Measurements from ENCODE around the gene PKDREJ.

DNA sequence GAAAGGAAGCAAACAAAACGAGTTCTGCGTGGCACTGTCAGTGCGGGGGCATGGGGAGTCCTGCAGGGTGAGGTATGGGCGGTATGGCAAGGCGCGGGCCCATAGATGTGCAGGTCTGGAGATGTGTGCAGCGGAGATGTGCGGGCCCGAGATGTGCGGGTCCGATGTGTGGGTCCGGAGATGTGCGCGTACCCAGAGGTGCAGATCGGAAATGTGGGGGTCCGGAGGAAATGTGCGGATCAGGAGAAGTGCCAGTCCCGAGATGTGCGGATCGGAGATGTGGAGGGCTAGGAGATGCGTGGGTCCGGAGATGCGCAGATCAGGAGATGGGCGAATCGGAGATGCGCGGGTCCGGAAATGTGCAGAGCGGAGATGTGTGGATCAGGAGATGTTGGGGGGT lies 49.0 kb downstream of the PKDREJ start:
- no peak for TF ChIP-seq POLR2A (IDR thresholded peaks at IDR 0.05)
- TF ChIP-seq, protein P1, sequence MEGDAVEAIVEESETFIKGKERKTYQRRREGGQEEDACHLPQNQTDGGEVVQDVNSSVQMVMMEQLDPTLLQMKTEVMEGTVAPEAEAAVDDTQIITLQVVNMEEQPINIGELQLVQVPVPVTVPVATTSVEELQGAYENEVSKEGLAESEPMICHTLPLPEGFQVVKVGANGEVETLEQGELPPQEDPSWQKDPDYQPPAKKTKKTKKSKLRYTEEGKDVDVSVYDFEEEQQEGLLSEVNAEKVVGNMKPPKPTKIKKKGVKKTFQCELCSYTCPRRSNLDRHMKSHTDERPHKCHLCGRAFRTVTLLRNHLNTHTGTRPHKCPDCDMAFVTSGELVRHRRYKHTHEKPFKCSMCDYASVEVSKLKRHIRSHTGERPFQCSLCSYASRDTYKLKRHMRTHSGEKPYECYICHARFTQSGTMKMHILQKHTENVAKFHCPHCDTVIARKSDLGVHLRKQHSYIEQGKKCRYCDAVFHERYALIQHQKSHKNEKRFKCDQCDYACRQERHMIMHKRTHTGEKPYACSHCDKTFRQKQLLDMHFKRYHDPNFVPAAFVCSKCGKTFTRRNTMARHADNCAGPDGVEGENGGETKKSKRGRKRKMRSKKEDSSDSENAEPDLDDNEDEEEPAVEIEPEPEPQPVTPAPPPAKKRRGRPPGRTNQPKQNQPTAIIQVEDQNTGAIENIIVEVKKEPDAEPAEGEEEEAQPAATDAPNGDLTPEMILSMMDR (IDR thresholded peaks at IDR 0.05 in 8 of 11, conservative IDR thresholded peaks at IDR 0.05 in 3 of 11) = no peak
- no peak for TF ChIP-seq POLR2AphosphoS5 (IDR thresholded peaks at IDR 0.05)

Measured in spleen (tissue), 7 donors.